KOPT-K1 (cell line): ENCODE data around the gene HDAC11.
"Not testable (repeated sequence)": the region's sequence is repeated elsewhere in the genome, so short reads cannot be mapped to it uniquely, and the experiment has no call there.

ENCODE experiments used
- H3K27ac ChIP-seq: fragments of 200-600 bp; sonication (generic); 2 replicates; pipeline ENCODE4 v1.5.1; 2016; ENCODE audit warnings: antibody characterized with exemption, mild to moderate bottlenecking, low read depth, low read length; ENCODE audit not compliant: poor library complexity, severe bottlenecking
- H3K36me3 ChIP-seq: fragments of 200-600 bp; sonication (generic); 2 replicates; pipeline ENCODE4 v1.5.1; 2017; ENCODE audit warnings: antibody characterized with exemption, mild to moderate bottlenecking, low read length, moderate library complexity; ENCODE audit not compliant: insufficient read depth
- H3K9me3 ChIP-seq: fragments of 200-600 bp; sonication (generic); 2 replicates; pipeline ENCODE4 v1.5.1; 2017; ENCODE audit warnings: antibody characterized with exemption, low read length, mild to moderate bottlenecking; ENCODE audit not compliant: insufficient read depth, poor library complexity, severe bottlenecking

HDAC11 gene

GRCh38 chr3:13517253-13517977, 37.3 kb downstream of the HDAC11 start:
- H3K27ac ChIP-seq: no peak overlapping the region
- H3K36me3 ChIP-seq: no peaks in the 10 kb centered on the region
- H3K9me3 ChIP-seq: peaks cover 15% of the 10 kb centered on the region

- Histone ChIP-seq H3K36me3 (no peaks in the 10 kb centered on the region), H3K9me3 (peaks cover 26% of the 10 kb centered on the region), H3K27ac (no peak overlapping the region)
These were observed 38.4 kb downstream of the HDAC11 start for GRCh38 chr3:13518516-13518953.

GRCh38 chr3:13519006-13519791, 39.1 kb downstream of the HDAC11 start:
- H3K9me3 ChIP-seq: peaks cover 30% of the 10 kb centered on the region
- no peak overlapping the region for H3K27ac ChIP-seq
- no peaks in the 10 kb centered on the region for H3K36me3 ChIP-seq

GRCh38 chr3:13520326-13520880, 40.3 kb downstream of the HDAC11 start:
- H3K9me3 ChIP-seq: peaks cover 30% of the 10 kb centered on the region
- H3K36me3 ChIP-seq: no peaks in the 10 kb centered on the region
- no peak overlapping the region for H3K27ac ChIP-seq

- H3K9me3 ChIP-seq: peaks cover 30% of the 10 kb centered on the region
- no peaks in the 10 kb centered on the region for H3K36me3 ChIP-seq
- H3K27ac ChIP-seq: no peak overlapping the region
These were observed 41.2 kb downstream of the HDAC11 start for GRCh38 chr3:13521309-13521708.

- H3K36me3 ChIP-seq, H3K27ac ChIP-seq: not testable (repeated sequence)
- H3K9me3 ChIP-seq: peaks cover 30% of the 10 kb centered on the region
These were observed 41.6 kb downstream of the HDAC11 start for GRCh38 chr3:13521749-13522148.

- Histone ChIP-seq H3K9me3 (peaks cover 30% of the 10 kb centered on the region), H3K27ac (no peak overlapping the region), H3K36me3 (no peaks in the 10 kb centered on the region)
These were observed 42.1 kb downstream of the HDAC11 start for GRCh38 chr3:13522236-13522635.

- no peaks in the 10 kb centered on the region for H3K36me3 ChIP-seq
- no peak overlapping the region for H3K27ac ChIP-seq
These were observed 45.0 kb downstream of the HDAC11 start for GRCh38 chr3:13524979-13525669.

GRCh38 chr3:13525827-13526625, 45.9 kb downstream of the HDAC11 start:
- H3K27ac ChIP-seq: no peak overlapping the region

More at GRCh38 chr3:13524979-13525669, 45.0 kb downstream of the HDAC11 start:
- H3K9me3 ChIP-seq: peaks cover 30% of the 10 kb centered on the region

GRCh38 chr3:13526626-13526949, 46.5 kb downstream of the HDAC11 start:
- Histone ChIP-seq H3K36me3 (no peaks in the 10 kb centered on the region), H3K27ac (no peak overlapping the region), H3K9me3 (peaks cover 23% of the 10 kb centered on the region)

More at GRCh38 chr3:13525827-13526625, 45.9 kb downstream of the HDAC11 start:
- H3K9me3 ChIP-seq: peaks cover 29% of the 10 kb centered on the region
- no peaks in the 10 kb centered on the region for H3K36me3 ChIP-seq

GRCh38 chr3:13528217-13528867, 48.2 kb downstream of the HDAC11 start:
- H3K27ac ChIP-seq: no peak overlapping the region
- peaks cover 6% of the 10 kb centered on the region for H3K9me3 ChIP-seq
- no peaks in the 10 kb centered on the region for H3K36me3 ChIP-seq

GRCh38 chr3:13529196-13530112, 49.3 kb downstream of the HDAC11 start:
- H3K9me3 ChIP-seq: no peaks in the 10 kb centered on the region

GRCh38 chr3:13530241-13531009, 50.3 kb downstream of the HDAC11 start:
- no peak overlapping the region for H3K27ac ChIP-seq
- no peaks in the 10 kb centered on the region for H3K36me3 ChIP-seq
- H3K9me3 ChIP-seq: no peaks in the 10 kb centered on the region

More at GRCh38 chr3:13529196-13530112, 49.3 kb downstream of the HDAC11 start:
- Histone ChIP-seq H3K27ac (no peak overlapping the region), H3K36me3 (no peaks in the 10 kb centered on the region)
